DMS 273 (cell line): ENCODE data around the gene PRR35.

Experiments used
- DNase-seq: peaks from one replicate; lab custom pipeline; 2025; ENCODE audit not compliant: unreplicated experiment; lab: John Stamatoyannopoulos, UW

The PRR35 gene

DNA sequence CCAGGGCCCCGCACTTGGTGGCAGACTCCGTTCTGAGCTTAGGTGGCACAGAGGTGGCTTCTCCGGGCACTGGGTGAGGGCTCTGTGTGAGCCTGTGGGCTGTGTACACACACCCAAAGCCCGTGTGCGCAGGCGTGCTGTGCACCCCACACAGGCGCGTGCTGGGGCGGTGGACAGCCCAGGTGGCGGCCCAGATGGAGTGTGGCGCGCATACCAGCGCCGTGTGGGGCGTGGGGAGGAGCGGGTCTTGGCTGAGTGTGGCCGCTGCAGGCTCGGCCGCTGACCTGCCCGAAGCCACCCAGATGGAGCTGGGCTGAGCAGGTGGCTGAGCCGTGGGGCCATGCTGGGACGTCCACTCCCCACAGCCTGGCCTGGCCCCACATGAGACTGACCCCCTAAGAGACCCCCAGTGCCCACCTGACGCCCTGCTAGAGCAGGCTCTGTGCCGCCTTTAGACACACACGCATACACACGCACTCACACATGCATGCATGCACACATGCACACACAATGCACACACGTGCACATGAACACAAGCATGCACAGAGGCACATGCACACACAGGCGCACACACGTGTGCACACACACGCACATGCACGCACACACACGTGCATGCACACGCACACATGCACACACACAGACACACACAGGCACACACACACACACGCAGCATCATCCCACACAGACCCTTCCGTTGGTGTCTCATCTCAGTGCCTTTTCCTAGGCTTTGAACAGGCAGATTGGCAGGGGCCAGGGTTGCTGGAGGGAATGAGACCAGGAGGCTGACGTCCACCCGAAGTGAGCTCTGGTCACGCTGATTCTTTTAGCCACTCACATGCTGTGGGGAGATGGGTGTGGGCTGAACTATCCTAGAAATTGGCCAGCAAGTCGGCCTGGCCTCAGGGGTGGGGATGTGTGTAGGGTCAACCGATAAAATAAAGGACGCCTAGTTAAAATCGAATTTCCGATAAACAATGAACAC, 2.1 kb downstream of the PRR35 start:
- DNase-seq = peak; percentile 32

DNA sequence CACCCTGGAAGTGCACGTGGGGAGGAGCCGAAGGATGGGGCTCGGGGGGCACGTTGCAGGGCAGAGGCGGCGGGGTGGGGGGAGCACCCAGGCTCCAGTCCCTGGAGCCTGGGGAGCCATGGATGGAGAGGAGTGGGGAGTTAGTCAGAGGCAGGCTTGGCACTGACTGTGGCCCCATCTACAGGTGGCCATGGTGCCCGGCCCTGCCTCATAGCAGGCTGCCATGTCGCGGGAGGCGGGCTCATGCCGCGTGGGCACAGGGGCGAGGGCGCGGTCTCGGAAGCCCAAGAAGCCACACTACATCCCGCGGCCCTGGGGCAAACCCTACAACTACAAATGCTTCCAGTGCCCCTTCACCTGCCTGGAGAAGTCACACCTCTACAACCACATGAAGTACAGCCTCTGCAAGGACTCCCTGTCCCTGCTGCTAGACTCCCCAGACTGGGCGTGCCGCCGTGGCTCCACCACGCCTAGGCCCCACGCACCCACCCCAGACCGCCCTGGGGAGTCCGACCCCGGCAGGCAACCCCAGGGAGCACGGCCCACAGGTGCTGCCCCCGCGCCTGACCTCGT, 3.0 kb downstream of the PRR35 start:
- peak; percentile 33 for DNase-seq

DNA sequence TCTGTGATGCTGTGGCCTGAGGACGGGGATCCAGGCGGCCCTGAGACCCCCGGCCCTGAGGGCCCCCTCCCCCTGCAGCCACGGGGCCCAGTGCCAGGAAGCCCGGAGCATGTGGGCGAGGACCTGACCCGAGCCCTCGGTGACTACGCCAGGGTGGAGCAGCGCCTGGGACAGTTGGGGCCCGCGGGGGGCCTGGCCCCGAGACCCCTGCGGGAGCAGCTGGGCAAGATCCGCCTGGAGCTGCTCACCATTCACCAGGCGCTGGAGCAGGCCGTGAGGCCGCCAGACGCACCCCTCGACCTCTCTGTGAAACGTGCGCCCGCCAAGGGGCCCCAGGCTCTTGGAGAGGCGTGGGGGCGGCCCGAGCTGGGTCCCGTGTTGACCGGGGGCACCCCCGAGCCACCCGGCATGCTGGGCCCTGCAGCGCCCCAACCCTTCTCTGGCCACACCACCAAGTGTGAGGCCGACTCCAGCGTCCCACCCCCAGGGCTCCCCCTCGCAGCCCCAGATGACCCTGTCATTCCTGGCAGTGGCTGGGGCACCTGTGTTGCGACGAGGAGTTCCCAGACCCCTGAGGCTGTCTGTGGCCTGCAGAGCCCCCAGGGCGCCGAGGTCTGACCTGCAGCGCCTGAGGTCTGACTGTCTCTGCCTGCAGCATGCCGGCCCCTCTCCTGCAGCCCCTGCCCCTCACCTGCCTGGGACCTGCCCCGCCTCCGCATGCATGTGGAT, 4.7 kb downstream of the PRR35 start:
- no peak for DNase-seq

DNA sequence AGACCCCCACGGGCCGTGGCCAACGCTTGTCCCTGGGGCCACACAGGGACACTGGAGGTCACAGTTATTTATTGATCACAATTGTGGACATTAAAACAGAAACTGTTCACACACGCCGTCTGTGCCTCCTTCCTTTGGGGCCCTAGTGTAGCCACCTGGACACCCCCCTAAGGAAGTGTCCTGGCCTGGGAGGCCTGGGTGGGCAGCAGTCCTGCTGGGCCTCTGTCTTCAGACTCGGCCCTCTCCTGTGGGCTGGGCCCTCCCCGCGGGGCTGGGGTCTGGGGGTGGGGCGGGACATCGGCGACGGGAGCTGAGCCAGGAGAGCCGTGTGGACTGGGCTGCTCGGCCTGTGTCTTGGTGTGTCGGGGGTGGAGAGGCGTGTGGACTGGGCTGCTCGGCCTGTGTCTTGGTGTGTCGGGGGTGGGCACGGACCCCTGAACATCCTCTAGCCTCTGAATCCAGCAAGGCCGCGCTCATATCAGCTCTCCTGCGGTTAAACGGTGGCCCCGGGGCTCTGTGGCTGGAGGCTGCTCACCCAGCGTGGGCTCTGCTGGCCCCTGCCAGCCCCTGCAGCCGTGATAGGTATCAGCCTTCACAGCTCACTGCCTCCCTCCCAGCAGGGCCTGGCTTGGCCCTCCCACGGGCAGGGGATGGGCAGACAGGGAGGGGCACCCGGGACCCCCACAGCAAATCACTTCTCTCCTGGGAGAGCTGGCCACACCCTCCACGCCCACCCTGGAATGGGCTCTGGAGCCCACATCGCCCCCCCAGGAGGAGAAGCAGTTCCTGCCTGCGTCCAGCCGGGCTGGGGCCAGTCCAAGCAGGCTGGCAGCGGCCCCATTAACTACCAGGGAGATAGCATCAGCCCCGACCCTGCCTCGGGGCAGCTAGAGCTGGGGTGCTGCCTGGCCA, 5.5 kb downstream of the PRR35 start:
- no peak for DNase-seq

DNA sequence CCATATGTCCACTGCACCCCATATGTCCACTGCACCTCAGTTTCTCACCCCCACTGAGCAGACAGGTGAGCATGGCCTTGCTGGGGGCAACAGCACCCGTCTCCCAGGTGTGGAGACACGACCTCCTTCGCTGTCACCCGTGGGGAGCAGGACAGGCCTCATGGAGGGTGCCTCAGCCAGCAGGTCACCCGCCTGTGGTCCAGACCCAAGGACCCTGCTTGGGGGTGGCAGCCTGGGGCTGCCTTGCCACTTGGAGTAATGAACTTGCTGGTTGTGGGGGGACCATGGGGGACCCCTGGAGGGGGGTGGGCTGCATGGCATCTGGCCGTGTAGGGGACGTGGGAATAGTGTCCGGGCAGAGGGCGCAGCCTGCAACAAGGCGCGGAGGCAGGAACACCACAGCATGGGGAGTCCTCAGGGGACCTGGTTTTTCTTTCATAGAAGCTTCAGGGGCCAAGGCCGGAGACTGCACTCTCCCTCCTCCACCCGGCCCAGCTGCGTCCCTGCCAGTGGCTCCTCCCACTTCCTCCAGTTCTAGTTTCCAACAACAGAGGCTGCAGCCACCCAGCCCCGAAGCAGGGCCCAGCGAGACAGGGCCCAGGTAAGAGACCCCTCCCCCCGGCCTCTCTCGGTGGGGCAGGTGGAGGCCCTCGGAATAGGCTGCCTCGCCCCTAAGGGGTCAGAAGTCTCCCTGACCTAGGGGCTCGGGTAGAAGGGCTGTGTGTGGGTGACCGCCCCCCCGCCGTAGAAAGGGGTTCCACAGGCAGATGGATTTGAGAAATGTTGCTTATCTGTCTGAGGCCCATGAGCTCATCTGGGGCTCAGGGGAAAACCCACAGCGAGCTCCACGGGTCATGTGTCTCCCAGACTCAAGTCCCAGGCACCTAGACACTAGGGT, 6.5 kb downstream of the PRR35 start, which contains the start of gene NHLRC4:
TSS of gene NHLRC4 (plus strand) at position 531 of the 898 bp plus-strand sequence. CDS start 1,043 bp downstream, outside the sequence.
- peak; percentile 73 for DNase-seq

DNA sequence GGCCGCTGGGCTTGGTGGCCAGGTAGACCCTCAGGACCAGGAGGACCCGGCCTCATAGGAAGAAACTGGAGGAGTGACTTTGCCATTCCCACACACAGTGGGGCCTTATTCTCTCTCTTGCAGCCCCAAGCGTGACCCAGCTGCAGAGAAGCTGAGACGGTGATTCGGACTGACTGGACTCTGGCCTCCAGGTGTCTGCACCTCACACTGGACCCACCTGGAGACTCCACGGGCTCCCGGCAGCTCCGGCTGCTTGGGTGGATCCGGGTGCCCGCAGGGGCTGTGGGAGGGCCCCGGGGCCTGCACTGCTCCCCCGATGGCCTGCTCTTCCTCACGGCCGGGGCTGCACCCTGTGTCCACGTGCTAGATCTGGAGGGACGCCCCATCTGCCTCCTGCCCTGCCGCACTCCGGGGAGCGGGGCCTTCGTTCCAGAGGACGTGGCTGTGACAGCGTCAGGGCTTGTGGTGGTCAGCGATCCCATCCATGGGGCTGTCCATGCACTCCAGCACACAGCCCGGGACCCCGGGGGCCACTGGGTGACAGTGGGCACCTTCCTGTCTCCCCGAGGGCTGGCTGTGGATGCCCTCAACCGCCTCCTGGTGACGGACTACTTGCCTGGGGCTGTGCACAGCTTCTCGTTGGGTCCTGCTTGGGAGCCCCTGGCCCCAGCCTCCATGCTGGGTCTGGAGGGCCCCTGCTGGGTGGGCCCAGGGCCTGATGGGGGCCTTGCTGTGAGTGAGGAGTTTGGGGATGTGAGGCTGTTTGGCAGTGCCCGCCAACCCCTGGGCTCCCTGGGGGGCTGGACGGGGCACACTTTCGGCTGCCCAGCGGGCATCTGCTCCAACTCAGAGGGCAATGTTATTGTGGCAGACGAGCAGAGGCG, 7.4 kb downstream of the PRR35 start:
- no peak for DNase-seq

DNA sequence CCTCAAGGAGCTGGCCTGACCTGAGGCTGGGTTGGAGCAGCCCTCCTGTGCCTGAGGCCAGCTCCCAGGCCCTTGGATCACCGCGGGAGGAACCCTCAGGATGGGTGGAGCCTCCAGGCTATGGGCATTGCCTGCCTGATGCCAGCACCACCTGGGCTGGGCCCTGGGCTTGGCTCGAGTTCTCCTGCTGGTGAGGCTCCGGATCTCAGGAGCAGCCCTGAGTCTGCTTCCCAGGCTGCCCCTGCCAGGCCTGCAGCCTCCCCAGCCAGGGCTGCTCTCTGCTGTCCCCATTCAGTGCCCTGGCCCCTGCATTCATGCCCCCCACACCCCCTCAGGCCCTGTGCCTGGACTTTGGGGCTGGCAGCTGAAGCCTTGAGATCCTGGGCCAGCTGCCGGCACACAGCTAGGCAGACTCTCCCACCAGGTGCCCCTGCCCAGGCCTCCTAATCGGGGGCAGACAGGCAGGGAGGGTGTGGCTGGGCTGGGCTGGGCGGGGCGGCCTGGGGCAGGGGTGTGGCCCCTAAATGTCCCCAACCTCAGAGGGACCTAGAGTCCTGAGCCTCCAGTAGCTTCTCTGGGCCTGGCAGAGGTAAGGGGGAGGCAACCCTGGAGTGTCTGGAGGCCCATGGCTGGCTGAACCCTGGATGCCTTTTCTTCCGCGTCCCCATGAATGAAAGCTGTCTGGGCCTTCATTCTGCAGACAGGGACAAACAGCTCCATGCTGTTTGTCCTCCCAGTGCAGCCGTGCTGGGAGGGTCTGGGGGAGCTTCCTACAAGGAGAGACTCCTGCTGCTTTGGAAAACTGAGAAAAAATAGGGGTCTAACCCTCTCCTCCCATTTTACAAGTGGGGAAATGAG, 8.4 kb downstream of the PRR35 start:
- peak; percentile 59 for DNase-seq

DNA sequence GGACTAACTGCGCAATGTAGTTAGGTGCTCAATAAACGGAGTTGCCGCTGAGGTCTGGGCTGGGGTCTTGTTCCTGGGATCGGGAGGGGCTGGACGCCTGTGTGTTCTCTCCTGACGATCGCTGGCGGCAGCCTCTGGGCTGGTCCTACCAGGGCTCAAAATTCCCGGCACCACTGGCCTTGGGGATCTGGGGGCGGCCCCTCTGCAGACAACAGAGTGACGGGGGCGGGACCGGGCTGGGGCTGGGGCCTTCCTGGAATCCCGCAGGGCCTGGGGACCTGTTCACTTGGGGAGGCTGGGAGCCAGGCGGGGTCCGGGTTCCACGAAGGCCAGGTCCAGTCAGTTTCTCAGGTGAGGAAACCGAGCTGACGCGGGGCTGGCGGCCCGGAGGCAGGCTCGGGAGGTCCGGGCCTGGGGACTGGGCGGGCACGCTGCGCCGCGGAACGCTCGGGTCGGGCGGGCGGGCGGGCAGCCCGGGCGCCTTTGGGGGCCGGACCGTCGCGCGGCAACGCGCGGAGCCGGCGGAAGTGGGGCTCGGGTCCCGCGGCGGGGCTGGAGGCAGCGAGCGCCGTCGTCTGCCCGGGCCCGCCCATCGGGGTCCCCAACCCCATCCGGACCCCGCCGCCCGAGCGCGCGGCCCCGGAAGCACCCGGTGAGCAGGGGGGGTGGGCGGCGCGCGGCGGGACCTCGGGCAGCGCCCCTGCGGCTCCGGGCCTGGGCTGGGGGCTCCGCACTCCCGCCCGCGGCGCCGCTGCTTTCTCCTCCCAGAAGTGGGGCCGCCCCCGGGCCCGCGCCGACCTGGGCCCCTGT, 9.5 kb downstream of the PRR35 start, which contains the start of gene PIGQ:
TSS of gene PIGQ (plus strand) at position 524 of the 810 bp plus-strand sequence. CDS start 4,107 bp downstream, outside the sequence.
- peak; percentile 86 for DNase-seq

DNA sequence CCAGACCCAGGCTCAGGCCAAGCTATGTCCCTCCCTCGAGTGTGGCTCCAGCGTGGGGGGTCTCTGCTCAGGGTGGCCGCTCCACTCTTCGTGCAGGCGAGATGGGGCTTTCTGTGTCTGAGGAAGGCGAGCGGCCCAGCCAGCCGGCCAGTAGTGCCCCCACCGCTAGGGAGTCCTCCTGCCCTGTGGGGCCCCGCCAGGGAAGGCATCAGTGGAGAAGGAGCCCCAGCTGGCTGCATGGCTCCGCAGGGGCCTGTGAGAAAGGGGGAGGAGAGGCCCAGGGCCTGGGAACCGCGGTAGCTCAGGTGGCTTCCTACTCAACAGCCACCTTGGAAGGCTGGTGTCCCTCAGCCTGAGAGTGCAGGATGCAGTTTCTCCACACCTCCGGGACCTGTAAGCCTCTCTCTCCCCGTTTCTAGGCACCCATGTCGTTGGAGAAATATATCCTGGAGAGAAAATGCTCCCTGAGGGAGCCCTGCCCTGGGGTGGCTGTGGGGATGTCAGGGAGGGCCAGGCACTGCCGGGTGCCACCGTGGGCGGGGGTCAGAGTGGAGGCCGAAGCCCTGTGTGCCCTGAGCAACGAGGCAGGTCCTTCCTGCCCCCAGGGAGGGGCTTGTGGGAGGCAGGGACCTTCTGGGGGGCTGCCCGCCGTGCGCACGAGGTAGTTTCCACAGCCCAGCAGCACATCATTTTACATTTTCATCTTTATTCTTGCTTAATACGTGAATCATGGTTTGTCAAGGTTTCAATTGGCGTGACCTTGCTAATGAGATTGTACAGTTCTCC, 12.9 kb downstream of the PRR35 start:
- DNase-seq = no peak

DNA sequence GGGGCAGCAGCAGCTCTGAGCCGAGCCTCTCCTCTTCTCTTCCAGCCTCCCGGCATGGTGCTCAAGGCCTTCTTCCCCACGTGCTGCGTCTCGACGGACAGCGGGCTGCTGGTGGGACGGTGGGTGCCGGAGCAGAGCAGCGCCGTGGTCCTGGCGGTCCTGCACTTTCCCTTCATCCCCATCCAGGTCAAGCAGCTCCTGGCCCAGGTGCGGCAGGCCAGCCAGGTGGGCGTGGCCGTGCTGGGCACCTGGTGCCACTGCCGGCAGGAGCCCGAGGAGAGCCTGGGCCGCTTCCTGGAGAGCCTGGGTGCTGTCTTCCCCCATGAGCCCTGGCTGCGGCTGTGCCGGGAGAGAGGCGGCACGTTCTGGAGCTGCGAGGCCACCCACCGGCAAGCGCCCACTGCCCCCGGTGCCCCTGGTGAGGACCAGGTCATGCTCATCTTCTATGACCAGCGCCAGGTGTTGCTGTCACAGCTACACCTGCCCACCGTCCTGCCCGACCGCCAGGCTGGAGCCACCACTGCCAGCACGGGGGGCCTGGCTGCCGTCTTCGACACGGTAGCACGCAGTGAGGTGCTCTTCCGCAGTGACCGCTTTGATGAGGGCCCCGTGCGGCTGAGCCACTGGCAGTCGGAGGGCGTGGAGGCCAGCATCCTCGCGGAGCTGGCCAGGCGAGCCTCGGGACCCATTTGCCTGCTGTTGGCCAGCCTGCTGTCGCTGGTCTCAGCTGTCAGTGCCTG, 14.0 kb downstream of the PRR35 start:
- DNase-seq = no peak

DNA sequence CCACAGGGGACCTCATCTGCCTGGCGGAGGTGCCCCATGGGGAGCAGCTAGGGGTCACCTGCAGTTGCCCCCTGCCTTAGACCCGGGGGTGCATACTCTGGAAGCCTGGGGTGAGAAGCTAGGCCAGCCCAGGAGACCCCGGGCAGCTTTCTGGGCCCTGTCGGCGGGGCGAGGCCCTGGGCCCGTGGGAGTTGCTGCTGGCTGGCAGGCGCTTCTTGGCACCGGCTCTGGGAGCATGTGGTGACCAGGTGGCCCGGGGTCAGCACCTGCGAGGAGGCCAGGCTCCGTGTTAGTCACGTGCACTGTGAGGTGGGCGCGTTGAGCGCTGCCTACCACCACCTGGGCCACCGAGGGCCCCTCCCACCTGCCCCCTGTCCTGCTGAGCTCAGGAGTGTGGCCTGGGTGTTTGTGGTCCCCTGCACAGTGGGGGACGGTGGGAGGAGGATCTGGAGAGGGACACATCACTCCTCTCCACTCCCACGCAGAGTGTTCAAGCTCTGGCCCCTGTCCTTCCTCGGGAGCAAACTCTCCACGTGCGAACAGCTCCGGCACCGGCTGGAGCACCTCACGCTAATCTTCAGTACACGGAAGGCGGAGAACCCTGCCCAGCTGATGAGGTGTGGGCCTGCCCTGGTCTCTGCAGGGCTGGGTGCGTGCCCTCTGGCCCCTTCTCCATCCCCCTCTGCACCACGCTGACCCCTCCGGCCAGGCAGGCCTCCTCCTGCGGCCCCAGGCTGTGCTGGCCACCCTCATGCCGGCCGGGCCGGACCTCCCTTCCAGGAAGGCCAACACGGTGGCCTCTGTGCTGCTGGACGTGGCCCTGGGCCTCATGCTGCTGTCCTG, 15.4 kb downstream of the PRR35 start:
- DNase-seq = no peak

DNA sequence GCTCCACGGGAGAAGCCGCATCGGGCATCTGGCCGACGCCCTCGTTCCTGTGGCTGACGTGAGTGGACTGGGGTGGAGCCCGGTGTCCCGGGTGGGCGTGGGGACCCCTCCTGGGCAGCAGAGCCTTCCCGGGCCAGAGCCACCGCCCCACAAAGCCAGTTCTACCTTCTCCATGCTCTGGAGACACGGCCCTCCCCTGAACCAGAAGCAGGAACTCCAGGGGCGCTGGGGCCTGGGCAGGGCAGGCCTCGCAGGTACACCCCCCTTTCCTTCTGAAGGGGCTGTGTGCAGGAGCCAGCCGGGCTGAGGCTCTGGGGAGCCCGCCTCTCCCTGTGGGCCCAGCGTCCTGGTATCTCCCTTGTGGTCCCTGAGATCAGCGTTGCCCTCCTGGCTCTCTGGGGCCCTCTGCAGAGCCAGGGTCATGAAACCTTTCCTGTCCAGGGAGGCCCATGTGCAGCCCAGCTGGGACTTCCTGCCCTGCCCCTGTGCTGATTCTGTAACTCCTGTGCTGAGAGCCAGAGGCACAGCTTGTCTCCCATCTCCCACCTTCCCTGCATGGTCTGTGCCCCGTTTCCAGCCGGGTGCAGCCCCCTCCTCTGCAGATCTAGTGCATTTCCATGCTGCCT, 16.1 kb downstream of the PRR35 start:
- no peak for DNase-seq

DNA sequence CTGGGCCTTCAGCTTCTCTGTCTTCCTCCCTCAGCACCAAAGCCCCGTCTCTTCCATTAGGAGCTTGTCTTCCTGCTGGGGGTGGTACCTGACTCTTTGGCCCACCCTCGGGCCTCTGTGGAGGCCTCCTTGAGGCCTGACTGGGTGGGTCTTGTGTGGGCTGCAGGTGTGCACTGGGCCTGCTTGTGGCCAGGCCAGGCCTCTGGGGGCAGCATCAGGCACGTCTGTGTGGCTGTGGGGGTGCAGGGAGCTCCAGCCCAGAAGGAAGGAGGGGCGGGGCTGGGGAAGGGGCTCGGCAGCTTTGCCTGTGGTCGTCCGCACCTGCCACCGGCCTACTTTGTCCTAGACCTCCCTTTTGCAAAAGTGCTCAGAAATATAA, 16.6 kb downstream of the PRR35 start:
- no peak for DNase-seq

DNA sequence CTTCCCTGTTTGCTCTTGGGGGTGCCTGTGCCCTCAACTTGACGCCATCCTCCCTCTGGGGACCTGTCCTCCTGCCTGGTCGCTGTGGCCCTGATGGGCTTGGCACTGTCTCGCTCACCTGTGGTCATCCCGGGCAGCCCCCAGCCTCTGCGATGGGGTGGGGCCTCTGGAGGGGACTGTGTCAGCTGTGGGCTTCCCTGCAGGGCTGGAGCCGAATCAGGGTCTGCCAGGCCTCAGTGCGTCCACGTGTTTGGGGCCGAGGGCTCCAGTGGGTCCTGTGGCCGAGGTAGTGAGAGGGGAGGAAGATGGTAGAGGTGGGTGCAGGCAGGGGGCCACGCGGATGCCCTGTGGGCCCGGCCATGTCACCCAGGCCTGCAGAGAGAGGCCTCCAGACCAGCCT, 17.6 kb downstream of the PRR35 start:
- DNase-seq = no peak
